ENCODE data around the gene CDKN1A.
"Not testable (repeated sequence)": the region's sequence is repeated elsewhere in the genome, so short reads cannot be mapped to it uniquely, and the experiment has no call there.

The CDKN1A gene

DNA sequence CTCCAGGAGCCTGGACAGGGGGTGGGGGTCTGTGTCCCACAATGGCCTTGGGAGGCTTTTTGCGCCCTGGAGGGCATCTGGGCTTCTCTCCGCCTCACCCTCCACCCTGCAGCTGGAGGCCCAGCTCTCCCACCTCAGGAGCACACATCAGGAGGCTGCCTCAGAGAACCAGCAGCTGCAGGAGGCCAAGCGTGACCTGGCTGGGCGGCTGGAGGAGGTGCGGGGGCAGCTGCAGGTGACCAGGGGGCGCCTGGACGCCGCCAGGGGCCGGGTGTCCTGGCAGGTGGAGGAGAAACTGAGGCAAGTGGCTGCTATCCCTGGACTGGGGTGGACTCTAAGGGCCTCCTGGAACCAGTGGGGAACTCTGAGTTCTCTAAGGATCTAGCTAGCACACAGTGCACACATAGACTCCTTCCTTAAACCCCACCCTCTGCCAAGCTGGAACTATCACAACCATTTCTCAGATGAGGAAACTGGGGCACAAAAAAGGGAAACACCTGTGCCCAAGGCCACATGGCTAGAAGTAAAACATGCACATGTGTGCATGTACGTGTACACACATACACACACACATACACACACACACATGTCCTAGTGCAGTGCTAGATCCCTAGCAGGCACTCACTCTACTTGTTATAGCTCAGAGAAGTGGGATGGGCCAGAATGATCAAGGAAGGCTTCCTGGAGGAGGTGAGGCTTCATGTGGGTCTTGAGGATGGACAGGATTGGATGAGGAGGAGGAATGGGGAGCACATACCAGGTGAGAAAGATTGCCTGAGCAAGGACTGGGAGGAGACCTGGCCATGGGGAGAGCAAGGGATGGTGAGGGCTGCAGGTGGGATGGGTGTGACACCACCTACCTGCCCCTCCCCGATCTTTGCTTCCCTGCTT is 42.0 kb downstream of the CDKN1A start:
- DNase-seq (ENCODE audit: low spot score), result no peak

DNA sequence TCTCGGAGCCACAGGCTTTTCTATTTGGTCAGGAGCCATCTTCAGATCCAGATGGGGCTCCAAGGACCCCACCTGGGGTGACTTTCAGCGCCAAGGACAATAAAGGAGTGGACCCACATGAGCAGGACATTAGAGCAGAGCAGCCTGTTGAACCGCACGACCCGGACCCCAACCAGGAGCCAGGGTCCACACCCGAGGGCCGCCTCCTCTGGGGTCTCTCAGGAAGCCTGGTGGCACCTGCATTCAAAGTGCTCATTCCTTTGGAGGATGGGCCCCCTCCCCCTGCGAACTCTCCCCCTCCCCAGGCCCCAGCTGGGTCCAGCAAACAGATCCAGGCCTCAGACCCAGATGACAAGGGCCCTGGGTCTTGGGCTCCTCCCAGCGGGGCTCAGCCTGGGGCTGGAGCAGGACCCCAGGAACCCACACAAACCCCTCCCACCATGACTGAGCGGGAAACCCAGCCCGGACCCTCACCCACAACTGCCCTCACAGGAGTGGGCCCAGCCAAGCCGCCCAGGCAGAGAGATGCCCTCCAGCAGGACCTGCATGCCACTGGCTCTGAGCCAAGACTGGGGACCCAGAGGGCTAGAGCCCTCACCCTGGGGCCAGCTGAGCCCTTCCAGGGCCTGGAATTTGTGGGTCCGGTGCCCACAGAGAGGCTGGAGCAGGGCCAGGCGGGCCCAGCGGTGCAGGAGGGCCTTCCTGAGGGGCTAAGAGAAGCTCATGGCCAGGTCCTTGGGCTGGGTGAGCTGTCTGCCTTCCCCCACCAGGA is 43.0 kb downstream of the CDKN1A start:
- no peak for DNase-seq (ENCODE audit: low spot score)

DNA sequence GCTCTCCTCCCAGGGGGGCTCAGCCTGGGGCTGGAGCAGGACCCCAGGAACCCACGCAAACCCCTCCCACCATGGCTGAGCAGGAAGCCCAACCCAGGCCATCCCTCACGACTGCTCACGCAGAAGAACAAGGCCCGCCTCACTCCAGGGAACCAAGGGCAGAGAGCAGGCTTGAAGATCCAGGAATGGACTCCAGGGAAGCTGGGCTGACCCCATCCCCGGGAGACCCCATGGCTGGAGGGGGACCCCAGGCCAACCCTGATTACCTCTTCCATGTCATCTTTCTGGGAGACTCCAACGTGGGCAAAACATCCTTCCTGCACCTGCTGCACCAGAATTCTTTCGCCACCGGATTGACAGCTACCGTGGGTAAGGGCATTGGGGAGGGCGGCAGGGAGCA is 43.9 kb downstream of the CDKN1A start:
- DNase-seq (ENCODE audit: low spot score), result no peak

DNA sequence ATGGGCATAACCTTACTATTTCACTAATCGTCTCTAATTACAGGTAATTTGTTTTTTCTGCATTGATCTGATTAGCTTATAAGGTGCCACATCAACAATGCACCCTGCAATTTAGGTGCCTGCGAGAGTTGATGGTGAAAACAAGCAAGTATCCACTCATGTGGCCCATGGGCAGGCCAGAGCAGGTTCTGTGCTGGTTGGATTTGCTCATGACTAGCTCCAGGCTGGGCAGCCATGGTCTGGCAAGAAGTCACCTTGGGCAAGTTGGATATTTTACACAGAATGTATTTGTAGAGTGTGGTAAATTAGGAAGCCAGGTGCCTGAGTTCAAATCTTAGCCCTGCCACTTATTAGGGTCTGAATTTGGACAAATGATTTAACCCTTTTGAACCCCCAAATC is 44.4 kb downstream of the CDKN1A start:
- no peak for DNase-seq (ENCODE audit: low spot score)

DNA sequence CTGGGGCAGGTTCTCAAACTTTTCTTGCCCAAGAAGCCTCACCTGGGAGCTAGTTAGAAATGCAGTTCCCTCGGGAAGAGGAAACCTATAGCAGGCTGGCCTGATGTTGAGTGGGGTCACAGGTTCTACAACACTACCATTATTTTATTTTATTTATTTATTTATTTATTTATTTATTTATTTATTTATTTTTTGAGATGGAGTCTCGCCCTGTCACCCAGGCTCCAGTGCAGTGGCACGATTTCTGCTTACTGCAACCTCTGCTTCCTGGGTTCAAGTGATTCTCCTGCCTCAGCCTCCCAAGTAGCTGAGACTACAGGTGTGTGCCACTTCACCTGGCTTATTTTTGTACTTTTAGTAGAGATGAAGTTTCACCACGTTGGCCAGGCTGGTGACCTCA is 45.5 kb downstream of the CDKN1A start:
- not testable (repeated sequence) for DNase-seq (ENCODE audit: low spot score)

DNA sequence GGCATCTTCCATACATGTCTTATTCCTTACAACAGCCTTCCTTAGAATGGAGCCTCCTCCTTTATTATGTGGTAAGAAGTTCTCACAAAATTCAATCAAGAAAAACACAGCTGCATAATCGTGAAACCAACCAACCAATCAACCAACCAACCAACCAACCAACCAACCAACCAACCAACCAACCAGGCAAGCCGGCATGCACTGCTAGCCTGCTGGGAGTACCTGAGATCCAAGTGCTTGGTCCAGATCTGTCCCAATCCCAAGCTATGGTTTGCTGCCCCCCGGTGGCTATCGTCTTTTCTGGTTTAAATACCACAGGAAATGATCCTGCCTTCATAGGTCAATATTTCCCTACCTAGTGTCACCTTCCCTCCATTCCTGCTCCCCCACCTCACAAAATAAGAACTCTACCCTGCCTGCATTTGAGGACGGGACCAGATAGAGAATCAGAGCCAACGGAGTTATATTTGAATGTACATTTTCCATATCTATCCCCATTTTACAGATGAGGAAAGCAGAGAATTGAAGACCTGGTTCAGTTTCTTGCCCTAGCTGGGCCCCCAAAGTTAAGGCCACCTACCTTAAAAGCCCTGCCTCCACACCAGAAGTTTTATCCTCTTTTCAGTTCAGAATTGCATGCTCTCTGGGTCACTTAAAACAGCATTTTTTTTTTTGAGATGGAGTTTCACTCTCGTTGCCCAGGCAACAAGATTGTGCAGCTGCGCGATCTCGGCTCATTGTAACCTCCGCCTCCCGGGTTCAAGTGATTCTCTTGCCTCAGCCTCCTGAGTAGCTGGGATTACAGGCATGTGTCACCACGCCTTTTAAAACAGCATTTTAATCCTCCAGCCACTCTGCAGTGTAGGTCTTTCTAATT is 46.2 kb downstream of the CDKN1A start:
- peak; percentile 92 for DNase-seq (ENCODE audit: low spot score)

DNA sequence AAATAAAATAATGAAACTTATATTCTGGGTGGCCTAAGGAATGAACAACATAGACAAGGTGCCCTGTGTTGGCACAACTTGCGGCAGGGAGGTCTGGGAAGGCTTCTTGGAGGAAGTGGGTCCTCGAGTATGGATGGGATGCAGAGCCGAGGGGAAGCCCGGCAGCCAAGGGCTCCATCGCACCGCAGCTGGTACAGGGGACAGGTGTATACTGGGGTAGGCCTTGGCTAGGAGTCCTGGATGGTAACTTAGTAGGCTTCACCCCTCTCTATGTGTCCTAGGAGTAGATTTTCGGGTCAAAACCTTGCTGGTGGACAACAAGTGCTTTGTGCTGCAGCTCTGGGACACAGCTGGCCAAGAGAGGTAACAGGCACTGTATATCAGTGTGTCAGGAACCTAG is 47.1 kb downstream of the CDKN1A start:
- DNase-seq (ENCODE audit: low spot score), result no peak

DNA sequence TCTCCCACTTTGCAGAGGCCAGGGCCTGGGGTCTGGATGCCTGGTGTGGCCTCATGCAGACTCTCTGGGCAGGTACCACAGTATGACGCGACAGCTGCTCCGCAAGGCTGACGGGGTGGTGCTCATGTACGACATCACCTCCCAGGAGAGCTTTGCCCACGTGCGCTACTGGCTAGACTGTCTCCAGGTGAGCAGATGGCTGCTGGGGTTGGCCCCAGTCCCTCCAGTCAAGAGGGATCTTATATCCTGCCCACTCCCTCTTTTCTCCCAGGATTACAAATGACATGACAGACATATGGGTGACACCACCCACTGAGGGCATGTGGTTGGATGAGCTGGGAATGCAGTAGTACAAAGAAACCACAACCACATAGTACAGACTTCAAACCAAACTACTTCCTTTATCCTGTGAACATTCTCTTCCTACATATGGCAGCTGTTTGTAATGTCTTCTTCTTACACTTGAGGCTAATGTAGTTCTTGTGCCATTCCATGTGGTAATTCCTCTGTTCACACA is 49.0 kb downstream of the CDKN1A start:
- no peak for DNase-seq (ENCODE audit: low spot score)

DNA sequence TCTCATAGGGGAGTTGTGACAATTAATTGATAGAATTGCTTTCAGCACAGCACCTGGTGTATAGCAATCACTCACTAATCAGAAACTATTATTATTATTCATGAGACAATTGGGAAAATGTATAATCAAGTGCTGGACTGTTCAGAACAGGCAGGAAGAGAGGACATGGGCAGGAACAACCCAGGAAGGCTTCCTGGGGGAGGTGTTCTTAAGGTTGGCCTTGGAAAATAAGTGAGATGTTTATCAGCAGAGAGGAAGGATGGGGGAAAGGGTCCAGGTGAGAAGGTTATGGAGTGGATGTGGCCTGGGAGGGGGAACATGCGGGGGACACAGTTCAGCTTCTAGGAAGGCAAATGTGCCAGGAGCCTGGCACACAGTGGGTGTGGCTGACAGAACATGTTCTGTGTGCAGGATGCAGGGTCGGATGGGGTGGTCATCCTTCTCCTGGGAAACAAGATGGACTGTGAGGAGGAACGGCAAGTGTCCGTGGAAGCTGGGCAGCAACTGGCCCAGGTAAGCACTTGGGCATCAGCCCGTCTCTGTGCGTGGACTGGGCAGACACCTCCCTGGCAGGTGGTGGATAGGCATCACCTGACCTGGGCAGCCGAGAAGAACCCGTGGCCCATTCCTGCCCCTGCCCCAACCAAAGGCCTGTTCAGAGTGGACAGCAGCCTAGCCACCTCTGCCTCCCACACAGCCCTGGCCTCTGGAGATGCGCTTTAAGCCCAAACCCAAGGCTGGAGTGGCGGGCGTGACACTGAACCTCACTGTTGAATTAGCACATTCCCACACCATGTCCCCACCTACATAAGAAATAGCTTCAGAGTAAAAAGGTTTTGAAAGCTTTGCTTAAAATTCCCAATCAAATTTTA is 50.0 kb downstream of the CDKN1A start:
- DNase-seq (ENCODE audit: low spot score), result no peak

DNA sequence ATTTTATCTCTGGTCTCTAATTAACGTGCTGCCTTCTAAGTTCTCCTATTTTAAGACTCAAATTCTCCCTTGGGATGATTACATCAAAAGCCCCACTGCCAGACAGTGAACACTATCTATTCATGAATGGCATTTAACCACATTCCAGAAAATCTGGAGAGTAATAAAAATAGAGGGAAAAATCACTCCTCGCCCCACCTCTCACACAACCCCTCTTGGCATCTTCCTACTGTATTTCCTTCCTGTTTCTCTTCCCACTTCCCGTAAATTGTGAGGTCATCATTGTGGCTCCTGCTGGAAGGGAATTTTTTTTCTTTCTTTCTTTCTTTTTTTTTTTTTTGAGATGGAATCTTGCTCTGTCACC is 50.6 kb downstream of the CDKN1A start:
- DNase-seq (ENCODE audit: low spot score), result no peak

DNA sequence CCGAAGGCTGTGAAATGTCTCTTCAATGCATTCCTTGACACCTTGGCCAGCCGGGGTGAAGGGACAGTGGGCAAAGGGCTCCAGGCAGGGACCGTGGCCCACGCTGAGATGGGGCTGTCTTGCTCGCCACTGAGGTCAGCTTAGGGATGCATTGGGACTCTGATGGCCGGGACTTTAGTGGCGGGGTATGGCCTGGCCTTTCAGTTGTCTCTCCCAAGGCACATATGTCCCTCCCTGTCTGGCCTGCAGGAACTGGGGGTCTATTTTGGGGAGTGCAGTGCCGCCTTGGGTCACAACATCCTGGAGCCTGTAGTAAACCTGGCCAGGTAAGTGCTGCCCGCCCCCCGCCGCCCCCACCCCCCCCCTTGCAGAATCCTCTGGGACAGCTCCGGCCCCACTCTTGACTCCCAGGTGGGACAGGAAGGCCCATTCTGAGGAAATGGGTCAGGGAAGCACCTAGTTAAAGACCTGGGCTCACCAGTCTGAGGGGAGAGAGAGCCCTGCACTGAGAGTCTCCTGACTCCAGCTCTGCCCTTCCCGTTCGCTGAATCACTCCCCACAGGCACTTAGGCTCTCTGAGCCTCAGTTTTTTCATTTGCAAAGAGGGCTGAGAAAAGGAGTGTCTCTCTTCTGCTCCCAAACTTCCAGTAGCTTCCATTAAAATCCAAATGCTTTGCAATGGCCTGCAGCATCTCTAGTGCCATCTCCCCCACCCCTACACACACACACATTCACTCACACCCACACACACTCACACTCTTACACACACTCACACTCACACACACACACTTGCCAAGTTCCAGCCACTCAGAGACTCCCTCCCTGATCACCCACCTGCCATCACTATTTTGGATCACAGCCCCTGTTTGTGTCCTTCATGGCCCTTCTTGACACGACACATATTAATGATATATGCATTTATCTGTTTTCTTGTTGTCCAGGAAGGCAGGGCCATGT is 52.2 kb downstream of the CDKN1A start:
- no peak for DNase-seq (ENCODE audit: low spot score)

DNA sequence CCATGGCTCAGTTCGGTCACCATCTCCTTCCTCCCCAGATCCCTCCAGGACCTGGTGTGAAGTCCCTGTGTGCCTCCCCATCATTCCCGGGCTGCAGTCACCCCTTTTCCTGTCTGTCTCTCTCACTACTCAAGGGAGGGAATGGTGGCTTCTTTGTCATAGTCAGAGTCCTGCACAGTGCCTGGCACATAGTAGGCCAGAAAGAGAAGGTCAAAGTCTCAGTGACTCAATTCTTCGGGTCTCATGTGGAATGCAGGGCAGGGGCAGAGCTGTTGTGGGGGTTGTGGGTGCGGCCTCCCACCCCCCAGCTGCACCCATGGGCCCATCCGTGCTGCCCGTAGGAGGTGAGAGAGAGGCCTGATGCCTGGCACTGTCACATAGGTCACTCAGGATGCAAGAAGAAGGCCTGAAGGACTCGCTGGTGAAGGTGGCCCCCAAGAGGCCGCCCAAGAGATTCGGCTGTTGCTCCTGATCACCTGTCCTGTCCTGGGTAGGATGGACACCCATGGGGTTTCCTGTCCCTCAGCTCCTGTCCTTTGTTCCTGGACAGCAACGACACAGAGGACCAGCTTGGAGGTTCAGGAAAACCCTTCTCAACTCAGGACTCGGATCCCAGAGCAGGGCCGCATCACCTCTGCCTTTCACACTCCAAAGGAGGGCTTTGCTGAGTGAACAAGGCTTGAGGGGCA is 53.3 kb downstream of the CDKN1A start:
- DNase-seq (ENCODE audit: low spot score), result no peak

DNA sequence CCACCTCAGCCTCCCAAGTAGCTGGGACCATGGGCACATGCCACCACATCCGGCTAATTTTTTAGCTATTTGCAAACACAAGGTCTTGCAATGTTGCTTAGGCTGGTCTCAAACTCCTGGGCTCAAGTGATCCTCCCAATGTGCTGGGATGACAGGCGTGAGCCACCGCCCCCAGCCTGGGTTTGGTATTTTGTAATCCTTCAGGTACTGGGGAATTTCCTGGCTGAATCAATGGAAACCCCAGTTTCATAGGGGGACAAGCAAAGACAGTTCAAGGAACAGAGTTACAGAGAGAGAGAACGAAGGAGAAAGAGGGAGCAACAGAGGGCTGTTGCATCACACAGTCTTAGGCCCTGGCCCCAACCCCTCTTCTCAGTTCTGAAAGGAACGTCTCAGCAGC is 54.8 kb downstream of the CDKN1A start:
- no peak for DNase-seq (ENCODE audit: low spot score)

DNA sequence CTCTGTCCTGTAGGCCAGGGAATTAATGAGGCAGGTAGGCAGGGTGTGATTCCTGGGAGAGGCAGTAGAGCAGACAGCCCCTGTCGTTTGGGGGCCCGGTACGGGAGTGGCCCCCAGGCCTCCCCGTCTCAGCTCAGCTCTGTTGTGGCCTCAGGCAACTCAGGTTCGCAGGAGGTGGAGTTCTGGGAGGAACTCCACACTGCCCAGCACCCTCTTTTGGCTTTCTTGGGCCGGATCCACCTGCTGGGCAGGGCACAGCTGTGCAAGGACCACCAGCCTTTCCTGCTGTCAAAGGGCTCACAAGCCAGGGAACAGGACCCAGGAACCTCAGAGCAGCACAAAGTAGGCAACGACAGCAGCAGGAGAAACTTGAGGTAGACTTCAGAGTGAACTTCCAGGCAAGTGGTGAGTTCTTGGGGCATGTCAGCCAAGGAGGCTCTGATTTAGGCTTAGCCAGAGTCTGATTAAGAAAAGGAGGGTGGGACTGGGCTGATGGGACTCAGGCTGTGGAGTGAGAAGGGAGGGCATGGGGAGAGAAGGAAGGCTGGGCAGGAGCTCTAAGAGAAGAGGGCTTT is 56.1 kb downstream of the CDKN1A start:
- DNase-seq (ENCODE audit: low spot score), result no peak

DNA sequence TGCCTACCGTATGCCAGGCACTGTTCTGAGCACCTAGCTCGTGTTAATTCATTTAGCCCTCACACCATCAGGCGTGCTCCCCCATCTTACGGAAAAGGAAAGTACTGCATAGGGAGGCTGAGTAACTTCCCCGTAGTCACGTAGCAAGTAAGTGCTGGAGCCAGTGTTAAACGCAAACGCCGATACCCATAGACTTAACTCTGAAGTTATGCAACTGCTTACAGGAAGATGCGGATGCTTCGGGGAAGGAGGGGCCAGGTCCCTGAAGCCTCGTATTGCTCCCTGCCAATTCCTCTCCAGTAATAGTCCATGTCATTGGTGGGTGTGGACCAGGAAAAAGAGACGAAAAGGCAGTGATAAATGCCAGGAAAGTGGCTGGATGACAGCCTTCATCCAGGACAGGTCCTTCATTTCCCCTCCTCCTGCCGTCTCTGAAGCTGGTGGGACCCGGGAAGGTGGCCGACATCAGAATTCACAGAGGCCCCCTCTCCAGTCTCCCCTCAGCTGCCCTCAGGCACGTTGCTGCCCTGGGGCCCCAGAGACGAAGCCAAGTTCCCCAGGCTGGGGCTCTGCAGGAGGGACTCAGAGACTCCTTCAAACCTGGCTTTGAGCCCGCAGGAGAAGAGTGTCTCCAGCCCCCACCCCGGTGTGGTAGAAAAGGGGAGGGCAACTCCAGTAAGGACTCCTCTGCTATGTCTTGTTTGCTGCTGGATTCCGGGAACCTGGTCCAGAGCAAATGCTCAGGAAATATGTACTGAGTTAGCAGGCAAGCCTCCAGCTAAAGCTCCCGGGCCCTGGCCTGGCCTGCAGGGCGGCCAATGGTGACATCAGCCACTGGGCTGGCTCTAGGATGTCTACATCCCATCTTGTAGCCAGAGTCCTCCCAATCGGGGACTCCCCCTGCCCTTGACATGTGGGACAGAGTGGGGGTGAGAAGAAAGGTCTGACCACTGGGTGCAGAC is 56.9 kb downstream of the CDKN1A start:
- DNase-seq (ENCODE audit: low spot score), result no peak

All from HuH-7 (cell line).